NCI-H774 (cell line): ENCODE data around the gene DBR1.
A peak's percentile ranks its signal among the peaks of the same experiment; 100 is the strongest.
"Not testable (repeated sequence)": the region's sequence is repeated elsewhere in the genome, so short reads cannot be mapped to it uniquely, and the experiment has no call there.

ENCODE experiments used
- DNase-seq: peaks from one replicate; lab custom pipeline; 2025; lab: John Stamatoyannopoulos, UW

Gene DBR1

DNA sequence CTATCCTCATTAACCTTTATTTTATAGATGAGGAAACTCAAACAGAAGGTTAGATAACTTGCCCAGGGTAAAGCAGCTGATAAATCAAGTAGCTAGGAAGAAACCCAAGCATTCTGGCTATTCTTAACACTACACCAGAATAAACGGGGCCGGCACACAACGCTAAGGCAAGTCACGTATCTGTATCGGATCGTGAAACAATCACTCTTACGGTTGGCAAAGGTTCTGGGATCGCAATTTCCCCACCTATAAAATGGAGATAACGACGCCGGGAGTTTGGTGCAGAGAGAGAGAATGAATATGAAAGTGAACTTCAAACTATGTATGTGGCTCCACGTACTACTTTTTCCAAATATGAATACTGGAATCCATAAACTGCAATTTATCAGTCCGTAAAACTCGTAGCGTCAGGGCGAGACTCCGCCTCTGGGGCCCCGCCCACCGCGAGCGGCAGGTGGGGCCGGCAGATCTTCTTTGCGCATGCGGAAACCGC lies 12.1 kb upstream of the DBR1 start:
- DNase-seq, result peak; percentile 88

- DNase-seq, result no peak
These were observed 11.5 kb upstream of the DBR1 start for GRCh38 chr3:138186221-138186620.

DNA sequence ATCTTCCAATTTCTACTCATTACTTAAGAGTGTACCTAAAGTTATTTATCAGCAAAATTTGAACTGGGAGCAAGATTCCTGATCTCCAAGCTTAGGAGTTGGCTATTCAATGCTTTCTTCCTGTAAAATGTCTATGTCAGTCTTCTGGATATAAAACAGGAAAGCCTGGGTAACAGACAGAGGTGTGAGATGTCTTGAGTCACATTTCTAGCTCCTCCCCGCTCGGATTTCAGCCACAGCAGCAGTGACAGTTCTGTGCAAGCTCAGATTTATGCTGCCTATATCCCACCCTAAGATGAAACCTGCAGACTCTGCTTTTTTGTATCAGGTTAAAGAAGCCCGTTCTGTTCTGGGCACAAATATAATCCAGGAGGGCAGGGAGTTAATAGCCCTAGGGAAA lies 10.3 kb upstream of the DBR1 start:
- no peak for DNase-seq

- peak; percentile 42 for DNase-seq
These were observed 5.8 kb upstream of the DBR1 start for GRCh38 chr3:138180375-138181029.

- DNase-seq, result no peak
These were observed 826 bp downstream of the DBR1 start for GRCh38 chr3:138173769-138174420.

DNA sequence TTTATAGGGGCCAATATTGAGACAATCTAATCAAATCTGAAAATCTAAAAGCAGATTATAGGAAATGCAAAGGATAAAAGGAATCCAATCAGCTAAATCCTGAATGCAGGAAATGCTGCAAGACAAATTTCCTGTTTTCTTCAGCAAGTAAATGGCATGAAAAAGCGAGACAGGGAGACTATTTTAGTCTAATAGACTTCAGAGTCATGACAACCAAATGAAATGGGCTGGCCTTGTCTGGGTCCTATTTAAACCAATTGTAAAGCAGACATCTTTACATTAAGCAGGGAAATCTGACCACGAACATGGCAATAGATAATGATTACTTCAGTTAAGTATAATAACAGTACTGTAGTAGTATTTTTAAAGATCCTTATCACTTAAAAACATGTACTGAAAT lies 2.1 kb downstream of the DBR1 start:
- no peak for DNase-seq

GRCh38 chr3:138165061-138165460 lies 9.7 kb downstream of the DBR1 start:
- no peak for DNase-seq

DNA sequence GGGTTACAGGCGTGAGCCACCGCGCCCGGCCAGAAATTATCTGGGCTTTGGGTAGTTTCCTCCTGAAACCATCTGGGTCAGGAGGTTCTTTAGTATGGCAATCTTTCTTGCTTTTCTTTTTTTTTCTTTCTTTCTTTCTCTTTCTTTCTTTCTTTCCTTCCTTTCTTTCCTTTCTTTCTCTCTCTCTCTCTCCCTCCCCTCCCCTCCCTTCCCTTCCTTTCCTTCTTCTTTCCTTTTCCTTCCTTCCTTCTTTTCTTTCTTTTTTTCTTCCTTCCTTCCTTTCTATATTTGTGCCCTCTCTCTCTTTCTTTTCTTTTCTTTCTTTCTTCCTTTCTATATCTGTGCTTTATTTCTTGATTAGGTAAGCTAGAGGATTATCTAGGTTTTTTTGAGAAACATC lies 17.0 kb downstream of the DBR1 start:
- DNase-seq, result no peak

DNA sequence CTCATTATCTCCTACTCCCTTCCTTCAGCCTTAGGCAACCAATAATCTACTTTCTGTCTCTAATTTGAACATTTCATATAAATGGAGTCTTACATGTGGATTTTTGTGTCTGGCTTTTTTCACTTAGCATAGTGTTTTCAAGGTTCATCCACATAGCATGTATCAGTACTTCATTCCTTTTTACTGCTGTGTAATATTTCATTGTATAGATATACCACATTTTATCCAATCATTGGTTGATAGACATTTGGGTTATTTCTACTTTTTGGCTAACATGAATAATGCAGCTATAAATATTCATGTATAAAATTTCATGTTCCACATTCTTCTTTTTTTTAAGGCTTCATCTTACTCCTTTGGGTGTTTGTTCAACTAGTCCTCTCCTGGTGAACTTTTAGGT lies 20.2 kb downstream of the DBR1 start:
- DNase-seq, result no peak

GRCh38 chr3:138148503-138148902 lies 26.2 kb downstream of the DBR1 start:
- DNase-seq, result no peak

DNA sequence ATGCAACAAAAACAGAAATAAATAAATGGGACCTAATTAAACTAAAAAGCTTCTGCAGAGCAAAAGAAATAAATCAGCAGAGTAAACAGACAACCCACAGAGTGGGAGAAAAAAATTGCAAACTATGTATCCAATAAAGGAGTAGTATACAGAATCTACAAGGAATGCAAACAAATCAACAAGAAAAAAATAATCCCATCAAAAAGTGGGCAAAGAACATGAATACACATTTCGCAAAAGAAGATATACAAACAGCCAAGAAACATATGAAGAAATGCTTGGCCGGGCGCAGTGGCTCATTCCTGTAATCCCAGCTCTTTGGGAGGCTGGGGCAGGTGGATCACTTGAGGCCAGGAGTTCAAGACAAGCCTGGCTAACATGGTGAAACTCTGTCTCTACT lies 32.5 kb downstream of the DBR1 start:
- DNase-seq, result not testable (repeated sequence)

GRCh38 chr3:138140940-138141339 lies 33.8 kb downstream of the DBR1 start:
- DNase-seq, result no peak

DNA sequence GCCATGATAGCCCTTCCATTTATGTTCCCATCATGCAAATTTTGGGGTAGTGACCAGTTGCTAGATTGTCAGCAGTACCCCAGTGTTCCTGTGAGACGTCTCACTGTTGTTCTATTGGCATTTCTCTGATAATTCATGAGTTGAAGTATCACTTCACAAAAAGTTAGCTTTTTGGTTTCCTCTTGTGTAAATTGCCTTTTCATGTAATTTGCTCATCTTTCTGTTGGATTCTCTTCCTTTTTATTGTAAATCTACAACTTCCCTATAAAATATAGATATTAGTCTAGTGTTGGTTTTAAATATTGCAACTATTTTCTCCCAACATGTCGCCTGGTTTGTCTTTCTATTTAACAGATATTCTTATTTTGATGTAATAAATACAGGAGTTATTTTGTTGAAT lies 35.0 kb downstream of the DBR1 start:
- DNase-seq, result no peak

DNA sequence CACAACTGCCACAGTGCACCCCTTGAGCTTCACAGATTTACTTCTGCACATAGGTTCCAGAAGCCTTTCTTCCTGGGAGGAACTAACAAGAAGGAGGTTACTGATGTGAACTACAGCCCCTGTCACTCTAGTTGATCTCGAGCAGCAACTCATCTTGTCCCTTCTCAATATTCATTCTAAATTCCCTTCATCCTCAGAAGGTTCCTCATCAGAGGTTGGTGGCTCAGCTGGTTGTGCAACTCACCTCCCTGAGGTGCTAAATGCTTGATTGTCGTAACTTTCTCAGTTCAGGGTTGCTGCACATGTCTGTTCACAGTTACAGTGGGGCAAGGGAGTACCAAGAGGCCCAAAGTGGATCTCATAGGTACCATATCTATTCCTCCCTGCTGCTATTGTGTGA lies 36.9 kb downstream of the DBR1 start:
- DNase-seq, result no peak

DNA sequence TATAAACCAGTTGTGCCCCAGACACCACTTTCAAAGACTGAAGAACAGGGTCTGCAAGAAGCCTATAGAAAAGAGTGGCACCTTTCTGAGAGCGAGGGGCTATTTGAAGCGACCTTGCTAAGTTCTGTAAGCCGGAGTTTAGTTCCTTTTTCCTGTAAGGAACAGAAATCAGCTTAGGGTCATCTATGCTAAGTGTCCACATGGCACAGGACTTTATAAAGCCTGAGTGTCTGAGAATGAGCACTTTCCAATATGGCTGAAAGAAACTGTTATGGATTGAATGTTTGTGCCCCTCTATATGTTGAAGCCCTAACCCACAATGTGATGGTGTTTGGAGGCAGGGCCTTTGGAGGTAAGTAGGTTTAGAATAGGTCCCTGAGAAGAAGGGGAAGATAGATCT lies 38.5 kb downstream of the DBR1 start:
- DNase-seq, result no peak

DNA sequence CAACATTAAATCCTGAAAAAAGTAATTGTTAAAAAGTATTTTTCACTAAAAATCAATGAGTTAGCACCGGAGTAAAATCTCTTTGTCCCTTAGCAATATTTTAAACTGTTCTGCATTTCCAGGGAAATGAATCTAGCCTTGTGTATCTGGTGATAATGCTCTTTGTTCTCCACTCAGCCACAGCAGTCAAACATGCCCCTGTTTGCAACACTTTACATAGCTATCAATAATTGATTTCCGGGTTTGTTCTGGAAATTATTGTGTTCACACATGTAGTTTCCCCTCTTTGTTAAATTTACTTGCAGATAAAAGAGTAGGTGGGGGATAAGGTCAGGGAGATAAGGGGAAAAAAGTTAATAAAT lies 38.9 kb downstream of the DBR1 start:
- no peak for DNase-seq

DNA sequence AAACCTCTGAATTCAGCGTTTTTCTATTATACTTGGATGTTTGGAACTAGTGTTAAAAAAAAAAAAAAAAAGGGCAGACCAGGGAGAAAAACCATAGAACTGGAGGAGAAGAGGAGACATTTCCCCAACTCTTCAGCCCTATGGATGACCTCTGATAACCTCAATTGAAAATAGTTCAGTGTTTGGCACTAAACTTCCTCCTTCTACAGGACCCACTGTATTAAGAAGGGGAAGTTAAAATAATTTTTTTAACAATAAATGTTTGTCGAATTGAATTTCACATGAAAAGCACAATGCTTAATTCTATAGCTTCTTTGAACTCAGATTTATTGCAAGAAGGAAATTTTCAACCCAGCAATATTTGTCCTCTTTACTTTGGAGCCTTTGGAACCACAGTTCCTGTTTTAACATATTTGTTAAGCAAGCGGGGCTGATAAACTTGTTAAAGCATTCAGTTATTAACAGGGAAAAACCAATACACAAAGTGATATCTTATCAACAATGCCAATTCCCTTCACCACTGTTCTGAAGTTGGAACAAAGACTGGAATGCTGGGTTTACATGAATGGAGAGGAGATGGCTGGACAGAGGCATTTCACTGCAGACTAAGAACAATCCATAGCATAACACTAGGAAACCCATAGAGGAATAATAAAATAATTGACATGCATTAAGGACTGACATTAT lies 39.4 kb downstream of the DBR1 start:
- no peak for DNase-seq

DNA sequence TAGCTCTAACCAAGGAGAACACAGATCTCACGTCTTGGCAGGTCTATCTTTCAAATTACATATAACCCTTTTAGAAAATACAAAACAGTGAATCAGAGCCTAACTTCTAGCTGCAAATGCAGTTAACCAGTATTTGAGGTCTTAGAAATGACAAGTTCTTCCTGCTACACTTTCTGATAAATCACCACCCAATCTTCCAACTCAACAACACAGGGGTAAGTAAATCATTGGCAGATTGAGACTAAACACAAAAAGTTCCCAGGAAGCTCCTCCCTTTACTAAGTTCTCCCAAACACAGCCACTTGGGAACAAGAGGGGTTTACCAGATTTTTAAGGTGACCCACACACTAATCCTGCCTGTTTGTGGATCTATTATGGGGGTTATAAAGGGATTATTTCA lies 42.5 kb downstream of the DBR1 start, which contains the start of gene A4GNT:
Gene A4GNT (minus strand): TSS at position 152 of the 400 bp plus-strand sequence. CDS start 1,134 bp downstream, outside the sequence.
- no peak for DNase-seq

GRCh38 chr3:138127636-138128365 lies 46.9 kb downstream of the DBR1 start:
- no peak for DNase-seq

DNA sequence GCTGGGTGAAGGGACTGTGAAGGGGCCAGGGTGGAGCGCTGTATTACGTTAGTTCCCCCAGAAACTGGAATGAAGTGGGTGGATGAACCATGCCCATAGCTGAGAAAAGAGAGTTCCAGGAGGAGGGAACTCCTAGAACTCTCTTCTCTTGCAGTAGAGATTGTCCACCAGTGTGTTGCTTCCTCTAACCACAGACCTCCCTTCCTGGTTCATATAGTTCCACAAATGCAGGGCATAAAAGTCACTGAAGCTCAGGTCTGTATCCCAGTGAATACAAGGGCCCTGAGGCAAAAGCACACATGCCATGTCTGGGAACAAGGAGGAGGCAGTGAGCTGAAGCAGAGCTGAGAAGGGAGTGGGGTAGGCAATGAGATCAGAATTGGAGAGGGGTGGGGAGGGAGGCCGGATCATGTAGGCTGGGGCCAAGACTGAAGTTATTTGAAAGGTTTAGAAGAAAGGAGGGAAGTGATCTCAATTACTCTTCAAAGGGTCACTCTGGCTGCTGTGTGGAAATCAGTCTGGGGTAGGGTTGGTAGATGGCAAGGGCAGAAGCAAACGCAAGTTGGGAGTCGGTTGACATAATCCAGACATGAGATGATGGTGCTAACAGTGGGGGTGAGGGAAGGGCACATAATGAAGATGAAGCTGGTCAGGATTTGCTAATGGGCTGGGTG lies 49.0 kb downstream of the DBR1 start:
- DNase-seq, result no peak

GRCh38 chr3:138124706-138125355 lies 49.9 kb downstream of the DBR1 start:
- DNase-seq, result no peak
